H9 (cell line): Measurements from ENCODE around the gene RINL. TPM values are rescaled to one million over a fixed set of nuclear protein-coding genes. Genes with fewer than 3 reads are reported as not detected.

Experiments
- DNase-seq: peaks from one replicate; pipeline ENCODE4 v3.0.0-alpha.2; 2017
- H2AFZ ChIP-seq: one replicate; pipeline ENCODE4 v1.6.1; 2013; ENCODE audit warnings: mild to moderate bottlenecking, low read length, control low read depth, moderate library complexity
- H2AK5ac ChIP-seq: 2 replicates; pipeline ENCODE4 v1.6.1; 2013; ENCODE audit warnings: low read length, control low read depth, mixed read lengths; ENCODE audit not compliant: insufficient read length
- H2BK120ac ChIP-seq: one replicate; pipeline ENCODE4 v1.6.1; 2013; ENCODE audit warnings: low read depth, mild to moderate bottlenecking, low read length, control low read depth, inconsistent platforms; ENCODE audit not compliant: poor library complexity, severe bottlenecking
- H2BK12ac ChIP-seq: 2 replicates; pipeline ENCODE4 v1.6.1; 2013; ENCODE audit warnings: low read length, control low read depth, mixed read lengths, low read depth; ENCODE audit not compliant: insufficient read length
- H2BK15ac ChIP-seq: 2 replicates; pipeline ENCODE4 v1.6.1; 2013; ENCODE audit warnings: low read depth, low read length, control low read depth
- H2BK20ac ChIP-seq: one replicate; pipeline ENCODE4 v1.6.1; 2013; ENCODE audit warnings: low read depth, mild to moderate bottlenecking, low read length, control low read depth, inconsistent platforms; ENCODE audit not compliant: poor library complexity, severe bottlenecking
- H2BK5ac ChIP-seq: 2 replicates; pipeline ENCODE4 v1.6.1; 2013; ENCODE audit warnings: low read length, control low read depth, mixed read lengths; ENCODE audit not compliant: insufficient read length
- H3K14ac ChIP-seq: 2 replicates; pipeline ENCODE4 v1.6.1; 2013; ENCODE audit warnings: low read length, control low read depth; ENCODE audit not compliant: insufficient read depth
- H3K18ac ChIP-seq: 2 replicates; pipeline ENCODE4 v1.6.1; 2013; ENCODE audit warnings: low read depth, mild to moderate bottlenecking, mixed read lengths, low read length, control low read depth; ENCODE audit not compliant: insufficient read length
- H3K23ac ChIP-seq: 2 replicates; pipeline ENCODE4 v1.6.1; 2013; ENCODE audit warnings: low read length, control low read depth, mixed read lengths, low read depth; ENCODE audit not compliant: insufficient read length
- H3K23me2 ChIP-seq: 2 replicates; pipeline ENCODE4 v1.6.1; 2013; ENCODE audit warnings: low read depth, mild to moderate bottlenecking, mixed read lengths, low read length, control low read depth; ENCODE audit not compliant: insufficient read length, poor library complexity, severe bottlenecking
- H3K27ac ChIP-seq: 2 replicates; pipeline ENCODE4 v1.5.1; 2013; ENCODE audit warnings: low read length, control low read depth, mixed read lengths, low read depth; ENCODE audit not compliant: insufficient read length
- H3K27me3 ChIP-seq: 2 replicates; pipeline ENCODE4 v1.6.1; 2013; ENCODE audit warnings: low read length, control low read depth, inconsistent platforms; ENCODE audit not compliant: insufficient read depth
- H3K4ac ChIP-seq: 2 replicates; pipeline ENCODE4 v1.6.1; 2013; ENCODE audit warnings: low read depth, mild to moderate bottlenecking, control low read depth, inconsistent platforms, low read length, moderate library complexity
- H3K4me1 ChIP-seq: 2 replicates; pipeline ENCODE4 v1.6.1; 2013; ENCODE audit warnings: low read length, control low read depth, inconsistent platforms; ENCODE audit not compliant: insufficient read depth
- H3K4me2 ChIP-seq: 2 replicates; pipeline ENCODE4 v1.6.1; 2013; ENCODE audit warnings: low read length, control low read depth, mixed read lengths; ENCODE audit not compliant: insufficient read length, insufficient read depth
- H3K56ac ChIP-seq: 2 replicates; pipeline ENCODE4 v1.6.1; 2013; ENCODE audit warnings: low read depth, mild to moderate bottlenecking, mixed read lengths, low read length, control low read depth; ENCODE audit not compliant: insufficient read length
- H3K79me1 ChIP-seq: 2 replicates; pipeline ENCODE4 v1.6.1; 2013; ENCODE audit warnings: low read depth, mild to moderate bottlenecking, moderate library complexity, low read length, control low read depth, inconsistent platforms; ENCODE audit not compliant: insufficient read depth, poor library complexity, severe bottlenecking
- H3K79me2 ChIP-seq: 2 replicates; pipeline ENCODE4 v1.6.1; 2013; ENCODE audit warnings: low read length, control low read depth, inconsistent platforms; ENCODE audit not compliant: insufficient read depth
- H3K9ac ChIP-seq: 2 replicates; pipeline ENCODE4 v1.6.1; 2013; ENCODE audit warnings: low read length, control low read depth, mixed read lengths; ENCODE audit not compliant: insufficient read length; ENCODE audit errors: extremely low read depth
- H3K9me3 ChIP-seq: one replicate; pipeline ENCODE4 v1.6.1; 2013; ENCODE audit warnings: low read depth, low read length, inconsistent platforms; ENCODE audit not compliant: control insufficient read depth
- H3T11ph ChIP-seq: one replicate; pipeline ENCODE4 v1.6.1; 2013; ENCODE audit warnings: mild to moderate bottlenecking, low read length, control low read depth, inconsistent platforms
- H4K20me1 ChIP-seq: one replicate; pipeline ENCODE4 v1.6.1; 2013; ENCODE audit not compliant: control insufficient read depth, insufficient read length, insufficient read depth
- H4K5ac ChIP-seq: 2 replicates; pipeline ENCODE4 v1.6.1; 2013; ENCODE audit warnings: low read depth, mild to moderate bottlenecking, mixed read lengths, low read length, control low read depth; ENCODE audit not compliant: insufficient read length
- H4K8ac ChIP-seq: replicated peaks from 2 replicates; pipeline ENCODE4 v1.6.1; 2013; ENCODE audit warnings: low read length, control low read depth, mixed read lengths, low read depth; ENCODE audit not compliant: insufficient read length
- H4K91ac ChIP-seq: 2 replicates; pipeline ENCODE4 v1.6.1; 2013; ENCODE audit warnings: low read depth, mild to moderate bottlenecking, moderate library complexity, mixed read lengths, low read length, control low read depth; ENCODE audit not compliant: insufficient read length
- H3K27ac Mint-ChIP-seq, 3 experiments: 2 replicates in 2 of 3; 3 replicates in 1 of 3; pipeline ENCODE4 v1.8.0; 2020 to 2021; ENCODE audit warnings: mixed read lengths in 3 of 3, mild to moderate bottlenecking in 1 of 3, moderate library complexity in 1 of 3
- H3K27me3 Mint-ChIP-seq: 2 replicates; pipeline ENCODE4 v1.8.0; 2021; ENCODE audit warnings: low read depth, mild to moderate bottlenecking, moderate library complexity, mixed read lengths
- H3K36me3 Mint-ChIP-seq, 3 experiments: 2 replicates in 2 of 3; 3 replicates in 1 of 3; pipeline ENCODE4 v1.8.0; 2020 to 2021; ENCODE audit warnings: low read depth in 3 of 3, mixed read lengths in 3 of 3; ENCODE audit not compliant: insufficient read depth in 1 of 3
- H3K4me1 Mint-ChIP-seq, 2 experiments: 2 replicates each; pipeline ENCODE4 v1.8.0; 2020; ENCODE audit warnings: mixed read lengths in 2 of 2
- H3K4me3 Mint-ChIP-seq, 2 experiments: 2 replicates in 1 of 2; 3 replicates in 1 of 2; pipeline ENCODE4 v1.8.0; 2020 to 2021; ENCODE audit warnings: mild to moderate bottlenecking in 2 of 2, mixed read lengths in 2 of 2, moderate library complexity in 1 of 2
- H3K9me3 Mint-ChIP-seq, 2 experiments: 2 replicates in 1 of 2; 3 replicates in 1 of 2; pipeline ENCODE4 v1.8.0; 2020; ENCODE audit warnings: mild to moderate bottlenecking in 2 of 2, mixed read lengths in 2 of 2, moderate library complexity in 1 of 2
- WGBS: extraction: QIAGEN DNeasy Blood & Tissue Kit; methylation state at CpG from one replicate; pipeline ENCODE4 v1.1.7; 2013; ENCODE audit warnings: missing lambda C conversion rate, low lambda C conversion rate, mixed read lengths; ENCODE audit not compliant: insufficient read length; ENCODE audit errors: extremely low coverage; 5-methylcytosine and 5-hydroxymethylcytosine counted together
- total RNA-seq: library from RNA; stranded (reverse); gene quantifications from 2 replicates; pipeline ENCODE4 v1.2.1, GENCODE V29; 2021
- TF ChIP-seq, protein P1 (sequence below): fragments of 200-600 bp; sonication (generic); conservative IDR thresholded peaks from 3 replicates; pipeline ENCODE4 v1.8.0; 2021; ENCODE audit warnings: antibody characterized with exemption, mild to moderate bottlenecking

Gene RINL
- total RNA-seq, 1 experiment from 2014 or later: 6.4 TPM

GRCh38 chr19:38880882-38881609 lies 3.0 kb upstream of the RINL start:
- H2BK12ac ChIP-seq: no peak overlapping the region
- no peak overlapping the region for H3K4me2 ChIP-seq
- no peak overlapping the region for H3K56ac ChIP-seq
- no peaks in the 10 kb centered on the region for H3K9me3 ChIP-seq
- H4K20me1 ChIP-seq: peaks cover 3% of the 10 kb centered on the region
- H2BK5ac ChIP-seq: no peak overlapping the region
- no peak overlapping the region for H4K5ac ChIP-seq
- Mint-ChIP-seq H3K27ac (peak overlapping the region in 1 of 3 experiments; percentile 40; a peak in 2 of 7 replicates), H3K9me3 (no peaks in the 10 kb centered on the region), H3K27me3 (no peaks in the 10 kb centered on the region), H3K4me1 (peaks cover 19 to 34% of the 10 kb centered on the region in 2 experiments), H3K36me3 (no peaks in the 10 kb centered on the region; a peak in 1 of 7 replicates), H3K4me3 (no peak overlapping the region)
- no peak overlapping the region for H2AK5ac ChIP-seq
- DNase-seq: no peak
- H3T11ph ChIP-seq: no peak overlapping the region
- no peak overlapping the region for H4K8ac ChIP-seq
- no peaks in the 10 kb centered on the region for H3K79me1 ChIP-seq
- H4K91ac ChIP-seq: no peak overlapping the region
- no peak overlapping the region for H3K18ac ChIP-seq
- TF ChIP-seq, protein P1, sequence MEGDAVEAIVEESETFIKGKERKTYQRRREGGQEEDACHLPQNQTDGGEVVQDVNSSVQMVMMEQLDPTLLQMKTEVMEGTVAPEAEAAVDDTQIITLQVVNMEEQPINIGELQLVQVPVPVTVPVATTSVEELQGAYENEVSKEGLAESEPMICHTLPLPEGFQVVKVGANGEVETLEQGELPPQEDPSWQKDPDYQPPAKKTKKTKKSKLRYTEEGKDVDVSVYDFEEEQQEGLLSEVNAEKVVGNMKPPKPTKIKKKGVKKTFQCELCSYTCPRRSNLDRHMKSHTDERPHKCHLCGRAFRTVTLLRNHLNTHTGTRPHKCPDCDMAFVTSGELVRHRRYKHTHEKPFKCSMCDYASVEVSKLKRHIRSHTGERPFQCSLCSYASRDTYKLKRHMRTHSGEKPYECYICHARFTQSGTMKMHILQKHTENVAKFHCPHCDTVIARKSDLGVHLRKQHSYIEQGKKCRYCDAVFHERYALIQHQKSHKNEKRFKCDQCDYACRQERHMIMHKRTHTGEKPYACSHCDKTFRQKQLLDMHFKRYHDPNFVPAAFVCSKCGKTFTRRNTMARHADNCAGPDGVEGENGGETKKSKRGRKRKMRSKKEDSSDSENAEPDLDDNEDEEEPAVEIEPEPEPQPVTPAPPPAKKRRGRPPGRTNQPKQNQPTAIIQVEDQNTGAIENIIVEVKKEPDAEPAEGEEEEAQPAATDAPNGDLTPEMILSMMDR: no peak
- no peaks in the 10 kb centered on the region for H3K23me2 ChIP-seq
- H3K9ac ChIP-seq: no peak overlapping the region
- no peak overlapping the region for H3K27ac ChIP-seq
- H2BK20ac ChIP-seq: no peak overlapping the region
- H3K23ac ChIP-seq: no peak overlapping the region
- no peak overlapping the region for H2BK15ac ChIP-seq
- no peaks in the 10 kb centered on the region for H3K27me3 ChIP-seq
- H3K4me1 ChIP-seq: peaks cover 3% of the 10 kb centered on the region; the same call in 1 of the 2 replicates
- no peak overlapping the region for H2AFZ ChIP-seq
- no peak overlapping the region for H3K4ac ChIP-seq
- no CpG with 5 or more reads among the region's 19 CpGs for WGBS
- no peak overlapping the region for H3K14ac ChIP-seq
- no peak overlapping the region for H2BK120ac ChIP-seq
- no peaks in the 10 kb centered on the region for H3K79me2 ChIP-seq
